ENCODE measurements around the gene MYBPC2.

MYBPC2 gene

GRCh38 chr19:50417111-50418081 lies 15.3 kb upstream of the MYBPC2 start:
- TF ChIP-seq, protein P1, sequence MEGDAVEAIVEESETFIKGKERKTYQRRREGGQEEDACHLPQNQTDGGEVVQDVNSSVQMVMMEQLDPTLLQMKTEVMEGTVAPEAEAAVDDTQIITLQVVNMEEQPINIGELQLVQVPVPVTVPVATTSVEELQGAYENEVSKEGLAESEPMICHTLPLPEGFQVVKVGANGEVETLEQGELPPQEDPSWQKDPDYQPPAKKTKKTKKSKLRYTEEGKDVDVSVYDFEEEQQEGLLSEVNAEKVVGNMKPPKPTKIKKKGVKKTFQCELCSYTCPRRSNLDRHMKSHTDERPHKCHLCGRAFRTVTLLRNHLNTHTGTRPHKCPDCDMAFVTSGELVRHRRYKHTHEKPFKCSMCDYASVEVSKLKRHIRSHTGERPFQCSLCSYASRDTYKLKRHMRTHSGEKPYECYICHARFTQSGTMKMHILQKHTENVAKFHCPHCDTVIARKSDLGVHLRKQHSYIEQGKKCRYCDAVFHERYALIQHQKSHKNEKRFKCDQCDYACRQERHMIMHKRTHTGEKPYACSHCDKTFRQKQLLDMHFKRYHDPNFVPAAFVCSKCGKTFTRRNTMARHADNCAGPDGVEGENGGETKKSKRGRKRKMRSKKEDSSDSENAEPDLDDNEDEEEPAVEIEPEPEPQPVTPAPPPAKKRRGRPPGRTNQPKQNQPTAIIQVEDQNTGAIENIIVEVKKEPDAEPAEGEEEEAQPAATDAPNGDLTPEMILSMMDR (IDR thresholded peaks at IDR 0.05; ENCODE audit: low read depth, low read length) = no peak
- no peak overlapping the region for H3K4me3 ChIP-seq (replicated peaks in 1 of 2; ENCODE audit: low read depth in 2 of 2, low read length in 2 of 2)
- DNase-seq (ENCODE audit: low read depth in 2 of 2) = no peak

- DNase-seq (ENCODE audit: low read depth in 2 of 2) = no peak
- TF ChIP-seq, protein P1 (IDR thresholded peaks at IDR 0.05; ENCODE audit: low read depth, low read length) = no peak
- H3K4me3 ChIP-seq (replicated peaks in 1 of 2; ENCODE audit: low read depth in 2 of 2, low read length in 2 of 2) = no peak within 1 kb of the TSS
Measured at GRCh38 chr19:50418176-50419021, 14.3 kb upstream of the MYBPC2 start, which contains the start of gene SPIB. TSS of gene SPIB (plus strand) at chr19:50418938. CDS start at chr19:50418963, 25 bp downstream.

DNA sequence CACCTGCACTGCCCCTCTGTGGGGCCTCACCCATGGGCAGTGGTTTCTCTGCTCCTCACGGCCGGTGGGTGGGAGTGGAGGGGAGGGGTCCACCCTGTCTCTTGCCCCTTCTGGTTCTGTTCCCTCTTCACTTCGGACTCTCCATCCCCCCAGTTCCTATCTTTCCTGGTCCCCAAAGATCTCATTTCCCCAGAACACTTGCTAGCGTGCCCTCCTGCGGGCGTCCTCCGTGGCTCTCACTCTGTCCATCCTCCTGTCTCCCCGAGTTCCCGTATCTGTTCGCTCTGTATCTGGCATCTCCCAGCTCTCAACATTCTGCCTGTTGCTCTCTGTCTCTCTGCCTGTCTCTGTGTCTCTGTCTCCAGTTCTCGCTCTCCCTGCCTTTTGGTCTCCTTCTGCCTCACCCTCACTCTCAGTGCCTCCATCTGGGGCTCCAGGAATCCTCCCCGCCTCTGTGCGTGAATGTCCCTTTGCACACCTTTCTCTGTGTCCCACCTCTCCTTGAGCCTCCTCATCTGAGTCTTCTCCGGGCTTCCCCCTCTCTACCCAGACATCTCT lies 13.6 kb upstream of the MYBPC2 start:
- TF ChIP-seq, protein P1 (IDR thresholded peaks at IDR 0.05; ENCODE audit: low read depth, low read length) = no peak
- no peak for DNase-seq (ENCODE audit: low read depth in 2 of 2)
- no peak overlapping the region for H3K4me3 ChIP-seq (replicated peaks in 1 of 2; ENCODE audit: low read depth in 2 of 2, low read length in 2 of 2)

GRCh38 chr19:50419580-50420035 lies 13.1 kb upstream of the MYBPC2 start:
- H3K4me3 ChIP-seq (replicated peaks in 1 of 2; ENCODE audit: low read depth in 2 of 2, low read length in 2 of 2) = no peak overlapping the region
- TF ChIP-seq, protein P1 (IDR thresholded peaks at IDR 0.05; ENCODE audit: low read depth, low read length) = no peak
- no peak for DNase-seq (ENCODE audit: low read depth in 2 of 2)

GRCh38 chr19:50420127-50420526 lies 12.6 kb upstream of the MYBPC2 start:
- no peak for DNase-seq (ENCODE audit: low read depth in 2 of 2)
- TF ChIP-seq, protein P1 (IDR thresholded peaks at IDR 0.05; ENCODE audit: low read depth, low read length) = no peak
- H3K4me3 ChIP-seq (replicated peaks in 1 of 2; ENCODE audit: low read depth in 2 of 2, low read length in 2 of 2) = no peak overlapping the region

DNA sequence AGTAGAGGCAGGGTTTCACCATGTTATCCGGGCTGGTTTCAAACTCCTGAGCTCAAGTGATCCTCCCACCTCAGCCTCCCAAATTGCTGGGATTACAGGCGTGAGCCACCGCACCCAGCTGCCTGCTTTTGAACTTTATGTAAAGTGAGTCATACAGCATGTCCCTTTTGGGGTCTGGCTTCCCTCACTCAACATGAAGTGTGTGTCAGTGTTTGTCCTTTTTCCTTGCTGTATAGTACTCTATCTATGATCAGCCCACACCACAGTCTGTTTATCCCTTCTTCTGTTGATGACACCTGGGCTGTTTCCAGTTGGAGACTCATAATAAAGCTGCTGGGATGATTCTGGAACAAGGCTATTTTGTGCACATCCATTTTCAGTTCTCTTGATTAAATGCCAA lies 11.9 kb upstream of the MYBPC2 start:
- DNase-seq (ENCODE audit: low read depth in 2 of 2) = no peak
- H3K4me3 ChIP-seq (replicated peaks in 1 of 2; ENCODE audit: low read depth in 2 of 2, low read length in 2 of 2) = no peak overlapping the region
- TF ChIP-seq, protein P1 (IDR thresholded peaks at IDR 0.05; ENCODE audit: low read depth, low read length) = no peak
